NCI-H2227 treated with DMSO at 0.1 percent for 48 hours (cell line): Measurements from ENCODE around the gene THBS3.
A peak's percentile ranks its signal among the peaks of the same experiment; 100 is the strongest.
"Not testable (repeated sequence)": the region's sequence is repeated elsewhere in the genome, so short reads cannot be mapped to it uniquely, and the experiment has no call there.

ENCODE experiments used
- DNase-seq: peaks from one replicate; lab custom pipeline; 2025; lab: John Stamatoyannopoulos, UW

Gene THBS3

GRCh38 chr1:155233502-155233901 lies 25.8 kb upstream of the THBS3 start:
- not testable (repeated sequence) for DNase-seq

GRCh38 chr1:155232001-155232978 lies 24.6 kb upstream of the THBS3 start:
- DNase-seq, result not testable (repeated sequence)

GRCh38 chr1:155231302-155231701 lies 23.6 kb upstream of the THBS3 start:
- not testable (repeated sequence) for DNase-seq

GRCh38 chr1:155228096-155228427 lies 20.4 kb upstream of the THBS3 start:
- DNase-seq, result no peak

GRCh38 chr1:155227261-155228095 lies 19.8 kb upstream of the THBS3 start:
- peak; percentile 99 for DNase-seq

- DNase-seq, result peak; percentile 64
These were observed 19.2 kb upstream of the THBS3 start for GRCh38 chr1:155226910-155227260.

- peak; percentile 71 for DNase-seq
These were observed 18.7 kb upstream of the THBS3 start for GRCh38 chr1:155226188-155226909.

GRCh38 chr1:155225404-155225759 lies 17.7 kb upstream of the THBS3 start:
- not testable (repeated sequence) for DNase-seq

GRCh38 chr1:155223047-155223446 lies 15.3 kb upstream of the THBS3 start:
- DNase-seq, result no peak

- not testable (repeated sequence) for DNase-seq
These were observed 12.7 kb upstream of the THBS3 start for GRCh38 chr1:155220211-155220965.

- DNase-seq, result peak; percentile 25
These were observed 11.9 kb upstream of the THBS3 start for GRCh38 chr1:155219592-155220031.

GRCh38 chr1:155218854-155219591 lies 11.3 kb upstream of the THBS3 start:
- DNase-seq, result peak; percentile 71

GRCh38 chr1:155214702-155215101 lies 7.0 kb upstream of the THBS3 start:
- not testable (repeated sequence) for DNase-seq

- not testable (repeated sequence) for DNase-seq
These were observed 4.3 kb upstream of the THBS3 start for GRCh38 chr1:155212051-155212440.

GRCh38 chr1:155211381-155212050 lies 3.8 kb upstream of the THBS3 start:
- DNase-seq, result not testable (repeated sequence)

- DNase-seq, result no peak
These were observed 2.8 kb upstream of the THBS3 start for GRCh38 chr1:155210314-155211104.

GRCh38 chr1:155209312-155209721 lies 1.6 kb upstream of the THBS3 start:
- no peak for DNase-seq

GRCh38 chr1:155208541-155209311 lies 1.0 kb upstream of the THBS3 start, which contains the start of gene MTX1:
Gene MTX1, plus strand, starts transcription at chr1:155208695. Its CDS starts 110 bp downstream, at chr1:155208805.
- peak; percentile 85 for DNase-seq
